ENCODE measurements around the gene NEAT1.

The NEAT1 gene

GRCh38 chr11:65390099-65390941, 32.3 kb upstream of the NEAT1 start:
- no peak for DNase-seq

- DNase-seq = no peak
Observed at GRCh38 chr11:65390996-65391395, 31.6 kb upstream of the NEAT1 start.

DNA sequence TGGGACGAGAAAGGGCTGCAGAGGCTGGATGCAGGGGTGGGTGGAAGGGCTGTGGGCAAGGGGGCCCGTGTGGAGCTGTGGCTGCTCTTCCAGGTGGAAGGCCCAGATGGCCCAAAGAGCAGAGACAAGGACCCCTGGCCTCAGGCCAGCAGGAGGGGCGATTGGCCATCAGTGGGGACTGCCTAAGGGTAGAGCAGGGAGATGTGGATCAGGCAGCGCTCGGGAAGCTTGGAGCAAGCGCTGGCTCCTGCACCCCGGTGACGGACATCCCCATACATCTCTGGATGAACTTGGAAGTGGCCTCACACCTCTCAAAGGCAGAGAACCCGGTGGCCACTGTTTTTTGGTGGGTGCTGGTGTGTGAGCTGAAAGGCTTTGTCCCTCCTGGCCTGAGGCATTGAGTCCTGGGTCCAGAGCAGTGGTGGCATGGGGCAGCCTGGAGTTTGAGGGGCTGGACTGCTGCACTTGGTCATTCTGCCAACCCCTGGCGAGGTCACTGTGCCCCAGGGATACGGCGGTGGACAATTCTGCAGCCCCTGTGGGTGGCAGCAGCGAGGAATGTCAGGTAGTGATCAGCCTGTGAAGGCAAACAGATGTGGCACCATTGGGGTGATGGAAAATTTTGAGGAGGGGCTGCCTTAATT, 30.3 kb upstream of the NEAT1 start:
- no peak for DNase-seq

GRCh38 chr11:65392899-65393298, 29.7 kb upstream of the NEAT1 start:
- DNase-seq = no peak

DNA sequence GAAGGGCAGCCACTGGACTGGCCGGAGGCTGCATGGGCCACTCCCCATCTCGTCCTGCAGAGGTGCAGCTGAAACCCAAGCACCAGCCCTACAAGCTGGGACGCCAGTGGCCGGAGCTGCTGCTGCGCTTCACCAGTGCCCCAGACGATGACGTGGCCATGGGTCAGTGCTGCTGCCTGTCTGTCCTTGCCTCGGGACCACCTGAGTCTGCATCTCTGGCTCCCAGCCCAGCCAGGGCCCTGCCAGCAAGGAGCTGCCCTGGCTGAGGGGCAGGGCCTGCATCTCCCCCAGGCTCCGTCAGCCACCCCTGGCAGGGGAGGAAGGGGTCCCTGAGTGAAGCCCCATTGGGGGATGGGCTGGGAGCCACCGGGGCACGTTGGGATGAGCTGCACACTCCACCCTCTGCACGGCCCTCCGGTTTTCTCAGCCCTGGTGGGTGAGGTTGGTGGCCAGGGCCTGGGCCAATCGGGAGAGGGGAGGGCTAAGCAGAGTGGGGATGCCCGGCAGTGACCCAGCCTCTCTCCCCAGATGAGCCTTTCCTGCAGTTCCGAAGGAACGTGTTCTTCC, 29.0 kb upstream of the NEAT1 start:
- no peak for DNase-seq

GRCh38 chr11:65394125-65394536, 28.5 kb upstream of the NEAT1 start:
- no peak for DNase-seq

GRCh38 chr11:65395961-65396530, 26.6 kb upstream of the NEAT1 start:
- no peak for DNase-seq

GRCh38 chr11:65396769-65397745, 25.5 kb upstream of the NEAT1 start:
- DNase-seq = no peak

- DNase-seq = no peak
Observed at GRCh38 chr11:65398362-65398910, 24.2 kb upstream of the NEAT1 start.

DNA sequence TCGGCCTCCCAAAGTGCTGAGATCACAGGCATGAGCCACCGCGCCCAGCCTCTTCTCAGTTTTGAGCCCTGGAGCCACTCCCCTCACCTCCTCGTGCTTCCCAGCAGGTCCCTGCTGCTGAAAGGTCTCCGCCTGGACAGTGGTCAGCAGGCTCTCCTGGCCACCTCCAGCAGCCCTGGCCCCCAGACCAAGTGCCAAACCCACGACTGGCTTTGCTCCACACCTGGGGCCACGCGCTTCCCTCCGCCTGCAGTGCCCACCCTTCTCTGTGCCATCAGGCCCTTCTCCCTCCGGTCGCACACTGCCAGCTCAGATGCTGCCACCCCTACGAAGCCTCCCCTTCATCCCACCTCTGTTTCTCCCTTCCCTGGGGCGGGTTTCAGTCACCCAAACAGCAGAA, 23.3 kb upstream of the NEAT1 start:
- DNase-seq = no peak

DNA sequence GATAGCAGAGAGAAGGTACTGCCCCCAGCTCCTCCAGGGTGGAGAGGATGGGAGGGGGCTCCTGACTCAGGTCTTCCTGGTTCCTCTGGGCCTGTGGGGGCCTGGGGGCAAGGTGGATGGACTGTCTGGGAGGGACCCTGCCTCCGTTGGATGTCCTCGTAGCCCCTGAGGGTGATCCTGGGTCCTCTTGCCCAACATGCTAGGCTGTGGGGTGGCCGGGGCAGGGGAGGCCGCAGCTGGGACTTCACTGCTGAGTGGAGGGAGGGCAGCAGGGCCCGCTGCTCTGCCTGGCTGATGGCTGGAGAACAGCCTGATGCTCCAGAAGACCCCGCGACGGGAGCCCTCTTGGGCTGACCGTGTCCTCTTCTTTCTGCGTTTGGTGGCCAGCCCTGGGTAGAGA, 22.8 kb upstream of the NEAT1 start:
- DNase-seq = no peak

- DNase-seq = no peak
Observed at GRCh38 chr11:65400307-65401072, 22.1 kb upstream of the NEAT1 start.

- no peak for DNase-seq
Observed at GRCh38 chr11:65401073-65401802, 21.4 kb upstream of the NEAT1 start.

GRCh38 chr11:65401803-65402248, 20.8 kb upstream of the NEAT1 start:
- DNase-seq = no peak

GRCh38 chr11:65402790-65403189, 19.8 kb upstream of the NEAT1 start:
- DNase-seq = no peak

DNA sequence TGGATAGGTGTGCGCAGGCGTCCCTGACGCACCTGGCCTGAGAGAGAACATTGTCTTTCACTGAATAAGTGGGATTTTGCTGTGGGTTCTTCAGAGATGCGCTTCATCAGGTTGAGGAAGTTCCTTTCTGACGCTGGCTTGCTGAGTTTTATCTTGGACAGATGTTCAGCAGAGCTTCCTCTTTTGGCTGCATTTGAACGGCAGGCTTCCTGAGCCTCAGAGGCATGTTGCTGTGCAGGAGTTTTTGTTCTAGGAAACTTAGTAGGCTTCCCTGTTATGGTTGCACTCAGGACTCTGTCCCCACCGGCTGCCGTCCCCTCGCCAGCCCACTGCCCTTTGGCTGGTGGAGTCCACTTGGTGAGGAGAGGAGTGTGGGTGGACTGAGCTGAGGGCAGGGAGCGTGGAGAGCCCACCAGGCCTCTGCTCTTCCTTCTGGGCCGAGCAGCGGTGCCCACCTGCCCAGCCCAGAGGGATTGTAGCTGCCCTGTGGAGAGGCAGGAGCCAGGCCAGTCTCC, 18.9 kb upstream of the NEAT1 start:
- no peak for DNase-seq

- DNase-seq = no peak
Observed at GRCh38 chr11:65404210-65404609, 18.4 kb upstream of the NEAT1 start.

DNA sequence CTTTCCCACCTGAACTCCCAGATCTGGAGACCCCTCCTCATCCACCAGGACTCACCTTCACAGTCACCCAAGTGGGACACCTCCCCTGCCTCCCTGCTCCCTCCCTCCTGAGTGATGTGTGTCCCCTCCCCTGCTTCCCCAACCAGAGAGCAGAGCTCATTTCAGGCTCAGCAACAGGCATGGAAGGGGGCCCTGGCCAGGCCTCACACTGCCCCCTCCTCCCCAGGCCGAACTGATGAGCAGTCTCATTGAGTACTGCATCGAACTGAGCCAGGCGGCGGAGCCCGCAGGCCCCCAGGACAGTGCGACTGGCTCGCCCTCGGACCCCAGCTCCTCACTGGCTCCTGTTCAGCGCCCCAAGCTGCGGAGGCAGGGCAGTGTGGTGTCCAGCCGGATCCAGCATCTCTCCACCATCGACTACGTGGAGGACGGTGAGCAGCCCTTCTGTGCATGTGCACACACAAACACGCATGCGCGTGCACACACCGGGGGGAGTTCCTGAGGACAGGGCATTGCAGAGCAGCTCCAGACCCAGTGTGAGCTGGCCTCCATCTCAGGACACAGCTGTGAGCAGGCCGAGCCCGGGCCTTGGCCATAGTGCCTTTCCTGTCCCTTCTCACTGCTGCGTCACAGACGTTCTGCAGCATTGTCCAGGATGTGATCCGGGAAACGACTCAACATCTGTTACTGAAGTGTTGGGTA, 17.8 kb upstream of the NEAT1 start:
- no peak for DNase-seq

GRCh38 chr11:65410936-65411680, 11.5 kb upstream of the NEAT1 start:
- no peak for DNase-seq

Measured in stimulated activated CD4-positive, alpha-beta T cell treated with anti-CD3 and anti-CD28 coated beads, Interleukin-15, amount 100 ng/mL, for 24 hours (primary cell).